ENCODE measurements around the gene CDK14.

DNA sequence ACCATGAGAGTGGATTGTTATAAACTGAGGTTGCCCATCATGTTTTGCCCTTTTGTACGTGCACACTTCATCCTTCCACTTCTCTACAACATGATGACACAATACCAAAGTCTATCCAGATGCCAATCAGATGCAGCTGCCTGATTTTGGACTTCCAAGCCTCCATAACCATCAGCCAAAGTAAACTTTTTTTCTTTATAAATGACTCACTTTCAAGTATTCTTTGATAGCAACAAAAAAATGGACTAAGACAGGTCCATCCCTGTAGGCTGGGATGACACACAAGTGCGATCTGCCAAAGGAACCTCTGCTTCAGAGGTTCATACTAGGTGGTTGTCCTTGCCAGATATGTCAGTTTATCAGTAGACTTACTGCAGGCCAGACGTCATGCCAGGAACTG is 347.9 kb downstream of the CDK14 start:
- TF ChIP-seq EZH2 (IDR thresholded peaks at IDR 0.05; ENCODE audit: borderline replicate concordance, control insufficient read depth, low read depth, low read length) (no peak), CTCF (IDR thresholded peaks at IDR 0.05 in 2 of 3, conservative IDR thresholded peaks at IDR 0.05 in 1 of 3; ENCODE audit: control insufficient read depth in 2 of 3, extremely low read depth in 1 of 3, insufficient read depth in 1 of 3, low read depth in 3 of 3, low read length in 3 of 3) (no peak), SIN3A (IDR thresholded peaks at IDR 0.05; ENCODE audit: low read depth, low read length) (no peak), CBX5 (IDR thresholded peaks at IDR 0.05; ENCODE audit: low read depth) (no peak), ATF3 (IDR thresholded peaks at IDR 0.05; ENCODE audit: borderline replicate concordance, extremely low read depth, low read depth, low read length) (no peak), DPF2 (IDR thresholded peaks at IDR 0.05) (no peak), SMAD1 (IDR thresholded peaks at IDR 0.05; ENCODE audit: low read depth, partially characterized antibody) (no peak)
- TF ChIP-seq, protein P1, sequence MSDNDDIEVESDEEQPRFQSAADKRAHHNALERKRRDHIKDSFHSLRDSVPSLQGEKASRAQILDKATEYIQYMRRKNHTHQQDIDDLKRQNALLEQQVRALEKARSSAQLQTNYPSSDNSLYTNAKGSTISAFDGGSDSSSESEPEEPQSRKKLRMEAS (IDR thresholded peaks at IDR 0.05; ENCODE audit: low read depth, low read length): no peak
- TF ChIP-seq, protein P2, sequence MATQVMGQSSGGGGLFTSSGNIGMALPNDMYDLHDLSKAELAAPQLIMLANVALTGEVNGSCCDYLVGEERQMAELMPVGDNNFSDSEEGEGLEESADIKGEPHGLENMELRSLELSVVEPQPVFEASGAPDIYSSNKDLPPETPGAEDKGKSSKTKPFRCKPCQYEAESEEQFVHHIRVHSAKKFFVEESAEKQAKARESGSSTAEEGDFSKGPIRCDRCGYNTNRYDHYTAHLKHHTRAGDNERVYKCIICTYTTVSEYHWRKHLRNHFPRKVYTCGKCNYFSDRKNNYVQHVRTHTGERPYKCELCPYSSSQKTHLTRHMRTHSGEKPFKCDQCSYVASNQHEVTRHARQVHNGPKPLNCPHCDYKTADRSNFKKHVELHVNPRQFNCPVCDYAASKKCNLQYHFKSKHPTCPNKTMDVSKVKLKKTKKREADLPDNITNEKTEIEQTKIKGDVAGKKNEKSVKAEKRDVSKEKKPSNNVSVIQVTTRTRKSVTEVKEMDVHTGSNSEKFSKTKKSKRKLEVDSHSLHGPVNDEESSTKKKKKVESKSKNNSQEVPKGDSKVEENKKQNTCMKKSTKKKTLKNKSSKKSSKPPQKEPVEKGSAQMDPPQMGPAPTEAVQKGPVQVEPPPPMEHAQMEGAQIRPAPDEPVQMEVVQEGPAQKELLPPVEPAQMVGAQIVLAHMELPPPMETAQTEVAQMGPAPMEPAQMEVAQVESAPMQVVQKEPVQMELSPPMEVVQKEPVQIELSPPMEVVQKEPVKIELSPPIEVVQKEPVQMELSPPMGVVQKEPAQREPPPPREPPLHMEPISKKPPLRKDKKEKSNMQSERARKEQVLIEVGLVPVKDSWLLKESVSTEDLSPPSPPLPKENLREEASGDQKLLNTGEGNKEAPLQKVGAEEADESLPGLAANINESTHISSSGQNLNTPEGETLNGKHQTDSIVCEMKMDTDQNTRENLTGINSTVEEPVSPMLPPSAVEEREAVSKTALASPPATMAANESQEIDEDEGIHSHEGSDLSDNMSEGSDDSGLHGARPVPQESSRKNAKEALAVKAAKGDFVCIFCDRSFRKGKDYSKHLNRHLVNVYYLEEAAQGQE (IDR thresholded peaks at IDR 0.05; ENCODE audit: low read depth, low read length): no peak

Measured in GM12878 (cell line).